Measurements from ENCODE around the gene CTU2. TPM values are rescaled to one million over a fixed set of nuclear protein-coding genes. Genes with fewer than 3 reads are reported as not detected.
A peak's percentile ranks its signal among the peaks of the same experiment; 100 is the strongest.

CTU2 gene
- total and polyA plus RNA-seq, 10 of the 15 experiments (the other 5 are each of a cell fraction or from before 2014, with no cell fraction given): 0.32 to 44.5 (median 18.2) TPM

DNA sequence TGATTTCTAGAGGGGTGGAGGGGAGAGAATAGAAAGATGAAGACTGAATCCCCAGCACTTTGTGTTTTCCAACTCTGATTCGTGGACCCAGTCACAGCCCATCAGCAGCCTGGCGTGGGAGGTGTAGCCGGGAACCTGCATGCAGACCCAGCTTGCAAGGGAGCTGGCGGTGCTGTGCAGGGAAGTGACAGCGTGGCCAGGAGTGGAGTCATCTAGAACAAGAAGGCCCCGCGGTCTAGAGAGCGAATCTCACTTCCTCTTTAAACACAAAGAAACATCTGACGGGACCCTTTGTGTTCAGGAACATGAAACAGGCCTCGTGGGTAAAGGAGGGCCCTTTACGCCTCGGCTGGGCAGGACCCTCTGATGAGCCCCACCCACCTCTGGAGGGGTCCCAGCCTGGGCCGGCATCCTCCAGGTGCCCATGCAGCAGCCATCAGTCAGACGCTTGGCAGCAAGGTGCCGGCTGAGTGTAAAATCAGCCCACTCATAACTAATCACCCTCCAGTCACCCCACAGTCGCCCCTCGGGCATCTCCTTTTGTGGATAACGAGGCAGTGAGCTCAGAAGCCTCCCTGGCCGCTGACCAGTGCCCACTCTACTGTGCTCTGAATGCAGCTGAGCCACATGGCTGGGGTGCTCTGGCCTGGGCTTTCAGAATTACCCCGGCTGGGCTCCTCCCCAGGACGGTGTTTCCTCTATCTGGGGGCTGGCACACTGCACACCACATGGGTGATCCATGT, 24.4 kb upstream of the CTU2 start (continued):
- no peak for TF ChIP-seq KAT2A (conservative IDR thresholded peaks at IDR 0.05; ENCODE audit: control insufficient read depth, low read depth, low read length)
- peak; percentile 66; the same call in 1 of the 2 replicates for TF ChIP-seq ZNF217 (IDR thresholded peaks at IDR 0.05)
- no peak for TF ChIP-seq ZNF622 (IDR thresholded peaks at IDR 0.05)
- 0 out of 2 replicates have a peak, but pooled peaks have one; percentile 45 for TF ChIP-seq HDAC2 (IDR thresholded peaks at IDR 0.05)
- no peak for TF ChIP-seq SMAD5 (IDR thresholded peaks at IDR 0.05; ENCODE audit: low read depth)
- TF ChIP-seq, protein P1, sequence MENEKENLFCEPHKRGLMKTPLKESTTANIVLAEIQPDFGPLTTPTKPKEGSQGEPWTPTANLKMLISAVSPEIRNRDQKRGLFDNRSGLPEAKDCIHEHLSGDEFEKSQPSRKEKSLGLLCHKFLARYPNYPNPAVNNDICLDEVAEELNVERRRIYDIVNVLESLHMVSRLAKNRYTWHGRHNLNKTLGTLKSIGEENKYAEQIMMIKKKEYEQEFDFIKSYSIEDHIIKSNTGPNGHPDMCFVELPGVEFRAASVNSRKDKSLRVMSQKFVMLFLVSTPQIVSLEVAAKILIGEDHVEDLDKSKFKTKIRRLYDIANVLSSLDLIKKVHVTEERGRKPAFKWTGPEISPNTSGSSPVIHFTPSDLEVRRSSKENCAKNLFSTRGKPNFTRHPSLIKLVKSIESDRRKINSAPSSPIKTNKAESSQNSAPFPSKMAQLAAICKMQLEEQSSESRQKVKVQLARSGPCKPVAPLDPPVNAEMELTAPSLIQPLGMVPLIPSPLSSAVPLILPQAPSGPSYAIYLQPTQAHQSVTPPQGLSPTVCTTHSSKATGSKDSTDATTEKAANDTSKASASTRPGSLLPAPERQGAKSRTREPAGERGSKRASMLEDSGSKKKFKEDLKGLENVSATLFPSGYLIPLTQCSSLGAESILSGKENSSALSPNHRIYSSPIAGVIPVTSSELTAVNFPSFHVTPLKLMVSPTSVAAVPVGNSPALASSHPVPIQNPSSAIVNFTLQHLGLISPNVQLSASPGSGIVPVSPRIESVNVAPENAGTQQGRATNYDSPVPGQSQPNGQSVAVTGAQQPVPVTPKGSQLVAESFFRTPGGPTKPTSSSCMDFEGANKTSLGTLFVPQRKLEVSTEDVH (IDR thresholded peaks at IDR 0.05; ENCODE audit: low read depth, partially characterized antibody): no peak
- peak; percentile 94 for TF ChIP-seq MXI1 (IDR thresholded peaks at IDR 0.05; ENCODE audit: low read depth, low read length)
- TF ChIP-seq POU2F2 (IDR thresholded peaks at IDR 0.05; ENCODE audit: borderline replicate concordance, low read depth, low read length): peak; percentile 71; the same call in 2 of the 3 replicates
- no peak for TF ChIP-seq ZNF274 (IDR thresholded peaks at IDR 0.05; ENCODE audit: insufficient read depth, insufficient read length)
- TF ChIP-seq EED (IDR thresholded peaks at IDR 0.05; ENCODE audit: low read depth): peak; percentile 85
- TF ChIP-seq TAF1 (IDR thresholded peaks at IDR 0.05; ENCODE audit: borderline replicate concordance, low read depth, low read length): peak; percentile 65; the same call in 1 of the 2 replicates

Measured in GM12878 (cell line).